HepG2 (cell line): Measurements from ENCODE around the gene AKTIP. TPM values are rescaled to one million over a fixed set of nuclear protein-coding genes. Genes with fewer than 3 reads are reported as not detected.

Experiments
- DPF2 ChIP-seq: sonication (generic); formaldehyde crosslinking; IDR thresholded peaks from 2 replicates; pipeline ENCODE4 v1.4.0; 2020; ENCODE audit warnings: mild to moderate bottlenecking, low read depth, missing genetic modification reagents, borderline replicate concordance
- FOXJ3 ChIP-seq: sonication (generic); formaldehyde crosslinking; IDR thresholded peaks from 2 replicates; pipeline ENCODE4 v1.4.0; 2020; ENCODE audit warnings: missing genetic modification reagents, mild to moderate bottlenecking, borderline replicate concordance
- HMG20A ChIP-seq: IDR thresholded peaks from 2 replicates; pipeline ENCODE4 v1.6.1; 2016; ENCODE audit warnings: borderline replicate concordance
- HMG20B ChIP-seq: conservative IDR thresholded peaks from 2 replicates; pipeline ENCODE4 v1.6.1; 2016; ENCODE audit warnings: missing genetic modification reagents, missing compliant biosample characterization
- ISL2 ChIP-seq: sonication (generic); formaldehyde crosslinking; IDR thresholded peaks from 2 replicates; pipeline ENCODE4 v1.5.0; 2020; ENCODE audit warnings: missing genetic modification reagents
- KAT8 ChIP-seq: IDR thresholded peaks from 2 replicates; pipeline ENCODE4 v1.6.1; 2016; ENCODE audit warnings: missing genetic modification reagents, missing compliant biosample characterization
- KDM5B ChIP-seq: sonication (generic); formaldehyde crosslinking; IDR thresholded peaks from 2 replicates; pipeline ENCODE4 v1.4.0; 2020; ENCODE audit warnings: missing genetic modification reagents, mild to moderate bottlenecking, borderline replicate concordance
- MXD1 ChIP-seq: sonication (generic); formaldehyde crosslinking; IDR thresholded peaks from 2 replicates; pipeline ENCODE4 v1.4.0; 2020; ENCODE audit warnings: mild to moderate bottlenecking, missing genetic modification reagents
- PCBP2 ChIP-seq: fragments of 200-400 bp; formaldehyde crosslinking; optimal IDR thresholded peaks from 2 replicates; pipeline ENCODE3; 2018; ENCODE audit warnings: low read length, low read depth; ENCODE audit not compliant: poor library complexity, severe bottlenecking
- PHB2 ChIP-seq: fragments of 450-650 bp; IDR thresholded peaks from 2 replicates; pipeline ENCODE4 v1.6.1; 2018; ENCODE audit not compliant: partially characterized antibody
- PITX1 ChIP-seq: sonication (generic); formaldehyde crosslinking; IDR thresholded peaks from 2 replicates; pipeline ENCODE4 v1.5.1; 2020; ENCODE audit warnings: mild to moderate bottlenecking, missing genetic modification reagents
- REL ChIP-seq: sonication (generic); formaldehyde crosslinking; conservative IDR thresholded peaks from 2 replicates; pipeline ENCODE4 v1.8.0; 2022; ENCODE audit warnings: mild to moderate bottlenecking, missing genetic modification reagents, moderate library complexity
- TBX2 ChIP-seq: sonication (generic); formaldehyde crosslinking; IDR thresholded peaks from 2 replicates; pipeline ENCODE4 v1.5.0; 2020; ENCODE audit warnings: missing genetic modification reagents, mild to moderate bottlenecking, borderline replicate concordance
- TSC22D2 ChIP-seq: sonication (generic); formaldehyde crosslinking; IDR thresholded peaks from 2 replicates; pipeline ENCODE4 v1.5.1; 2020; ENCODE audit warnings: missing genetic modification reagents, mild to moderate bottlenecking, borderline replicate concordance
- ZBTB1 ChIP-seq: sonication (generic); formaldehyde crosslinking; IDR thresholded peaks from 2 replicates; pipeline ENCODE4 v1.4.0; 2020; ENCODE audit warnings: missing genetic modification reagents, borderline replicate concordance
- ZBTB20 ChIP-seq: sonication (generic); formaldehyde crosslinking; IDR thresholded peaks from 2 replicates; pipeline ENCODE4 v1.8.1; 2023; ENCODE audit warnings: missing genetic modification reagents, low read depth, mild to moderate bottlenecking, borderline replicate concordance
- ZNF17 ChIP-seq: sonication (generic); formaldehyde crosslinking; IDR thresholded peaks from 2 replicates; pipeline ENCODE4 v1.5.0; 2020; ENCODE audit warnings: mild to moderate bottlenecking, missing genetic modification reagents
- ZNF224 ChIP-seq: sonication (generic); formaldehyde crosslinking; IDR thresholded peaks from 2 replicates; pipeline ENCODE4 v1.5.0; 2020; ENCODE audit warnings: mild to moderate bottlenecking, missing genetic modification reagents
- ZNF292 ChIP-seq: sonication (generic); formaldehyde crosslinking; IDR thresholded peaks from 2 replicates; pipeline ENCODE4 v1.8.1; 2022; ENCODE audit warnings: mild to moderate bottlenecking, low read depth, missing genetic modification reagents, borderline replicate concordance
- ZNF577 ChIP-seq: sonication (generic); formaldehyde crosslinking; IDR thresholded peaks from 2 replicates; pipeline ENCODE4 v1.4.0; 2020; ENCODE audit warnings: mild to moderate bottlenecking, low read depth, missing genetic modification reagents, borderline replicate concordance
- ZSCAN30 ChIP-seq: sonication (generic); formaldehyde crosslinking; IDR thresholded peaks from 2 replicates; pipeline ENCODE4 v1.5.0; 2020; ENCODE audit warnings: mild to moderate bottlenecking, missing genetic modification reagents
- polyA plus RNA-seq, 8 experiments: library from polyadenylated mRNA; depleted of rRNA in 3 of 8; stranded (reverse) in 7 of 8; unstranded in 1 of 8; fragments of >200 nt; fragmentation: Illumina TruSeq in 4 of 8; extraction: Trizol in 4 of 8; gene quantifications; 2 replicates each; pipeline versions ENCODE4 v1.2.1 to v1.2.3, GENCODE V29; 2011 to 2016; ENCODE audit warnings: low read depth in 4 of 8, missing spikeins in 1 of 8, mixed read lengths in 1 of 8; ENCODE audit not compliant: insufficient read depth in 1 of 8
- total RNA-seq, 5 experiments: library from RNA; depleted of rRNA; stranded (reverse); fragments of >200 nt; fragmentation: Illumina TruSeq; extraction: Trizol; gene quantifications; 2 replicates each; pipeline ENCODE4 v1.2.3, GENCODE V29; 2016; ENCODE audit warnings: low read depth in 1 of 5
- TF ChIP-seq, protein P1 (sequence below): sonication (generic); IDR thresholded peaks from 2 replicates; pipeline ENCODE4 v1.6.1; 2016; ENCODE audit warnings: low read depth, borderline replicate concordance
- TF ChIP-seq, protein P2 (sequence below): sonication (generic); formaldehyde crosslinking; IDR thresholded peaks from 2 replicates; pipeline ENCODE4 v1.5.0; 2020; ENCODE audit warnings: mild to moderate bottlenecking, missing genetic modification reagents
- TF ChIP-seq, protein P3 (sequence below): sonication (generic); formaldehyde crosslinking; IDR thresholded peaks from 2 replicates; pipeline ENCODE4 v1.5.1; 2020; ENCODE audit warnings: missing genetic modification reagents, mild to moderate bottlenecking, borderline replicate concordance

Gene AKTIP
- total and polyA plus RNA-seq, 2 of the 13 experiments (the other 11 are each of a cell fraction or from before 2014, with no cell fraction given) = 28.8 to 49.0 TPM

DNA sequence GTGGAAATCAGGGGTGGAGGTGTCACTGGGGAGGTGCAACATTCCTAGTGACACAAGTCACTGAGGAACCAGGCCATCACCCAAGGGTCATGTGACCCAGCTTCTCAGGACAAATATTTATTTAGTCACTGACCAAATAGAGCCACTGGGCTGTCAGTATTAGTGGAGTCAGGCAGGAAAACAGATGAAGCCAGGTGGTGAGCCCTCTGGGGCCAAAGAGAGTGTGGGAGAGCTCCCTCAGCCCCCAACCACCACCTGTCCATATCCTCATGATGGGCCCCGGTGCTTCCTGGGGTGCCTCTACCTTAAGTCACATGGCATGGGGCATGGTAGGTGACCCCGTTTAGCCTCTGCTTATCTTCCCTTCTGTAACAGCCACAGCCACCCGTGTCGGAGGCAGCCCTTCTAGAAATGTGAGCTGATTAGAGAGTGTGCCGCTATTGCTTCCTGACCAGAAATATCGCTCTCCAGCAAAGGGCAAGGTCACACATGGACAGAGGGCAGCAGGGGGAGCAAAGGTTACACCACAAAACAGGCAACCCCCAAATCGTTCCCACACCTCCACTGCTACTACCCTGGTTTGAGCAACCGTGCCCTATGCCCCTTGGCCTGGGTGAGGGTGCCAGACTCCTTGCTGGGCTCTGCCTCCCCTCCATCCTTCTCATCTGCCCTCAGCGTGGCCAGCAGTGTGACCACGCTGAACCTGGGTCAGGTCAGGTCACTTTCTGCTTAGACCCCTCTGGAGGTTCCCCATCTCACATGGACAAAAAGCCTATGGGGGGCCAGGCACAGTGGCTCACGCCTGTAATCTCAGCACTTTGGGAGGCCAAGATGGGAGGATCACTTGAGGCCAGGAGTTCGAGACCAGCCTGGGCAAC lies 8.6 kb upstream of the AKTIP start (continued):
- TF ChIP-seq PCBP2 = no peak
- TF ChIP-seq DPF2 (CRISPR knock-in tag) = peak; percentile 61; the same call in 1 of the 2 replicates
- TF ChIP-seq HMG20B (CRISPR knock-in tag) = no peak
- TF ChIP-seq ZSCAN30 (CRISPR knock-in tag) = peak; percentile 84
- no peak for TF ChIP-seq ZBTB1 (CRISPR knock-in tag)
- peak; percentile 80 for TF ChIP-seq HMG20A (CRISPR knock-in tag)
- peak; percentile 75; the same call in 1 of the 2 replicates for TF ChIP-seq PITX1 (CRISPR knock-in tag)
- no peak for TF ChIP-seq PHB2
- no peak; the same call in 1 of the 2 replicates for TF ChIP-seq TSC22D2
- TF ChIP-seq ISL2 = peak; percentile 17; the same call in 1 of the 2 replicates
- TF ChIP-seq TBX2 (CRISPR knock-in tag) = peak; percentile 99
- TF ChIP-seq, protein P1, sequence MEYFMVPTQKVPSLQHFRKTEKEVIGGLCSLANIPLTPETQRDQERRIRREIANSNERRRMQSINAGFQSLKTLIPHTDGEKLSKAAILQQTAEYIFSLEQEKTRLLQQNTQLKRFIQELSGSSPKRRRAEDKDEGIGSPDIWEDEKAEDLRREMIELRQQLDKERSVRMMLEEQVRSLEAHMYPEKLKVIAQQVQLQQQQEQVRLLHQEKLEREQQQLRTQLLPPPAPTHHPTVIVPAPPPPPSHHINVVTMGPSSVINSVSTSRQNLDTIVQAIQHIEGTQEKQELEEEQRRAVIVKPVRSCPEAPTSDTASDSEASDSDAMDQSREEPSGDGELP = peak; percentile 72
- peak; percentile 79 for TF ChIP-seq KDM5B
- TF ChIP-seq, protein P2, sequence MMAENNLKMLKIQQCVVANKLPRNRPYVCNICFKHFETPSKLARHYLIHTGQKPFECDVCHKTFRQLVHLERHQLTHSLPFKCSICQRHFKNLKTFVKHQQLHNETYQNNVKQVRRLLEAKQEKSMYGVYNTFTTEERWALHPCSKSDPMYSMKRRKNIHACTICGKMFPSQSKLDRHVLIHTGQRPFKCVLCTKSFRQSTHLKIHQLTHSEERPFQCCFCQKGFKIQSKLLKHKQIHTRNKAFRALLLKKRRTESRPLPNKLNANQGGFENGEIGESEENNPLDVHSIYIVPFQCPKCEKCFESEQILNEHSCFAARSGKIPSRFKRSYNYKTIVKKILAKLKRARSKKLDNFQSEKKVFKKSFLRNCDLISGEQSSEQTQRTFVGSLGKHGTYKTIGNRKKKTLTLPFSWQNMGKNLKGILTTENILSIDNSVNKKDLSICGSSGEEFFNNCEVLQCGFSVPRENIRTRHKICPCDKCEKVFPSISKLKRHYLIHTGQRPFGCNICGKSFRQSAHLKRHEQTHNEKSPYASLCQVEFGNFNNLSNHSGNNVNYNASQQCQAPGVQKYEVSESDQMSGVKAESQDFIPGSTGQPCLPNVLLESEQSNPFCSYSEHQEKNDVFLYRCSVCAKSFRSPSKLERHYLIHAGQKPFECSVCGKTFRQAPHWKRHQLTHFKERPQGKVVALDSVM (CRISPR knock-in tag) = peak; percentile 93
- TF ChIP-seq ZNF224 (CRISPR knock-in tag) = 0 out of 2 replicates have a peak, but pooled peaks have one; percentile 42
- TF ChIP-seq ZBTB20 (CRISPR knock-in tag) = peak; percentile 54; the same call in 1 of the 2 replicates
- TF ChIP-seq REL (CRISPR knock-in tag) = no peak
- TF ChIP-seq MXD1 (CRISPR knock-in tag) = peak; percentile 63; the same call in 1 of the 2 replicates
- TF ChIP-seq KAT8 (CRISPR knock-in tag) = peak; percentile 56; the same call in 1 of the 2 replicates
- no peak; the same call in 1 of the 2 replicates for TF ChIP-seq FOXJ3 (CRISPR knock-in tag)
- no peak for TF ChIP-seq ZNF577
- no peak for TF ChIP-seq ZNF17 (CRISPR knock-in tag)
- TF ChIP-seq, protein P3, sequence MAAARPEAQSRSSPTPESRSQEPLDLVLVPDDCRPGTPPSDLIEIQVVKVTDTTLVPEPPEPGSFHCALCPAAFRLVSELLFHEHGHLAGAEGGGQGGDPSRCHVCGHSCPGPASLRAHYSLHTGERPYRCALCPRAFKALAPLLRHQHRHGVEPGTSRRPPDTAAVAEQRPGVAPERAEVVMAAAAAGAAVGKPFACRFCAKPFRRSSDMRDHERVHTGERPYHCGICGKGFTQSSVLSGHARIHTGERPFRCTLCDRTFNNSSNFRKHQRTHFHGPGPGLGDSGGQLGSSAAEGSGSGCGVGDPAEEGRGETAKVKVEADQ (CRISPR knock-in tag) = no peak
- TF ChIP-seq ZNF292 (CRISPR knock-in tag) = peak; percentile 93
